Measurements from ENCODE around the gene IFI27L1.

IFI27L1 gene

GRCh38 chr14:94113908-94114588 lies 32.9 kb downstream of the IFI27L1 start:
- no peak for DNase-seq (ENCODE audit: low spot score)

GRCh38 chr14:94114589-94115057 lies 33.5 kb downstream of the IFI27L1 start:
- no peak for DNase-seq (ENCODE audit: low spot score)

GRCh38 chr14:94115058-94115591 lies 34.0 kb downstream of the IFI27L1 start:
- no peak for DNase-seq (ENCODE audit: low spot score)

GRCh38 chr14:94115631-94116030 lies 34.5 kb downstream of the IFI27L1 start:
- DNase-seq (ENCODE audit: low spot score), result no peak

- DNase-seq (ENCODE audit: low spot score), result no peak
These were observed 35.6 kb downstream of the IFI27L1 start for GRCh38 chr14:94116701-94117100.

GRCh38 chr14:94117856-94118255 lies 36.7 kb downstream of the IFI27L1 start:
- DNase-seq (ENCODE audit: low spot score), result no peak

GRCh38 chr14:94119071-94119470 lies 38.0 kb downstream of the IFI27L1 start:
- no peak for DNase-seq (ENCODE audit: low spot score)

GRCh38 chr14:94120667-94121340 lies 39.7 kb downstream of the IFI27L1 start:
- no peak for DNase-seq (ENCODE audit: low spot score)

- no peak for DNase-seq (ENCODE audit: low spot score)
These were observed 40.4 kb downstream of the IFI27L1 start for GRCh38 chr14:94121485-94121884.

- DNase-seq (ENCODE audit: low spot score), result no peak
These were observed 41.3 kb downstream of the IFI27L1 start for GRCh38 chr14:94122438-94122837.

- no peak for DNase-seq (ENCODE audit: low spot score)
These were observed 42.2 kb downstream of the IFI27L1 start for GRCh38 chr14:94123296-94123695.

- DNase-seq (ENCODE audit: low spot score), result no peak
These were observed 42.8 kb downstream of the IFI27L1 start for GRCh38 chr14:94123868-94124267.

- DNase-seq (ENCODE audit: low spot score), result no peak
These were observed 43.7 kb downstream of the IFI27L1 start for GRCh38 chr14:94124582-94125377.

GRCh38 chr14:94125659-94126418 lies 44.7 kb downstream of the IFI27L1 start:
- no peak for DNase-seq (ENCODE audit: low spot score)

- no peak for DNase-seq (ENCODE audit: low spot score)
These were observed 45.2 kb downstream of the IFI27L1 start for GRCh38 chr14:94126419-94126677.

- no peak for DNase-seq (ENCODE audit: low spot score)
These were observed 45.7 kb downstream of the IFI27L1 start for GRCh38 chr14:94126800-94127199.

GRCh38 chr14:94127330-94127729 lies 46.2 kb downstream of the IFI27L1 start:
- DNase-seq (ENCODE audit: low spot score), result no peak

- no peak for DNase-seq (ENCODE audit: low spot score)
These were observed 47.2 kb downstream of the IFI27L1 start for GRCh38 chr14:94128216-94128839.

- peak; percentile 93 for DNase-seq (ENCODE audit: low spot score)
These were observed 48.1 kb downstream of the IFI27L1 start, which contains the start of gene IFI27L2 for GRCh38 chr14:94129111-94129757. Gene IFI27L2, minus strand, starts transcription at chr14:94129604. Its CDS starts 40 bp downstream, at chr14:94129564.

GRCh38 chr14:94129758-94130414 lies 48.8 kb downstream of the IFI27L1 start:
- peak; percentile 39 for DNase-seq (ENCODE audit: low spot score)

Data from germinal center (tissue), 1 donor.